Measurements from ENCODE around the gene ZC3H18.
"Not testable (repeated sequence)": the region's sequence is repeated elsewhere in the genome, so short reads cannot be mapped to it uniquely, and the experiment has no call there.

ZC3H18 gene

GRCh38 chr16:88606148-88606757, 36.0 kb downstream of the ZC3H18 start:
- no peaks in the 10 kb centered on the region for H3K79me2 ChIP-seq (ENCODE audit: low read length)
- no peak overlapping the region for H3K4me2 ChIP-seq (ENCODE audit: low read depth, low read length)
- H3K36me3 ChIP-seq (replicated peaks; ENCODE audit: insufficient read depth, low read length), result no peaks in the 10 kb centered on the region
- H3K9me3 ChIP-seq (replicated peaks; ENCODE audit: insufficient read depth, low read length), result no peaks in the 10 kb centered on the region
- H2AFZ ChIP-seq (ENCODE audit: low read length), result no peak overlapping the region
- H3K9ac ChIP-seq (ENCODE audit: low read length), result no peak overlapping the region
- no peak overlapping the region for H3K4me3 ChIP-seq (ENCODE audit: low read length)
- H3K4me1 ChIP-seq (ENCODE audit: low read length), result no peaks in the 10 kb centered on the region
- TF ChIP-seq EZH2 (optimal IDR thresholded peaks at IDR 0.05; ENCODE audit: low read depth, low read length) (no peak), CTCF (IDR thresholded peaks at IDR 0.05; ENCODE audit: low read length) (no peak), EZH2phosphoT487 (IDR thresholded peaks at IDR 0.05; ENCODE audit: low read length) (no peak)
- no peak for DNase-seq
- H3F3A ChIP-seq (ENCODE audit: insufficient read depth, low read length), result no peaks in the 10 kb centered on the region
- no peaks in the 10 kb centered on the region for H3K27me3 ChIP-seq (replicated peaks; ENCODE audit: insufficient read depth, low read length)
- no peaks in the 10 kb centered on the region for H3K9me2 ChIP-seq (replicated peaks; ENCODE audit: insufficient read depth, low read length)
- H4K20me1 ChIP-seq (ENCODE audit: insufficient read depth, low read length), result no peaks in the 10 kb centered on the region
- no peak overlapping the region for H3K27ac ChIP-seq (ENCODE audit: low read length)

GRCh38 chr16:88608076-88608475, 37.9 kb downstream of the ZC3H18 start:
- Histone ChIP-seq H3F3A (ENCODE audit: insufficient read depth, low read length) (no peaks in the 10 kb centered on the region), H3K79me2 (ENCODE audit: low read length) (no peaks in the 10 kb centered on the region), H3K4me3 (ENCODE audit: low read length) (no peak overlapping the region), H4K20me1 (ENCODE audit: insufficient read depth, low read length) (no peaks in the 10 kb centered on the region), H3K27me3 (replicated peaks; ENCODE audit: insufficient read depth, low read length) (no peaks in the 10 kb centered on the region), H3K27ac (ENCODE audit: low read length) (no peak overlapping the region), H3K4me2 (ENCODE audit: low read depth, low read length) (no peak overlapping the region), H3K9me2 (replicated peaks; ENCODE audit: insufficient read depth, low read length) (no peaks in the 10 kb centered on the region), H3K9me3 (replicated peaks; ENCODE audit: insufficient read depth, low read length) (no peaks in the 10 kb centered on the region), H3K36me3 (replicated peaks; ENCODE audit: insufficient read depth, low read length) (no peaks in the 10 kb centered on the region), H3K9ac (ENCODE audit: low read length) (no peak overlapping the region), H2AFZ (ENCODE audit: low read length) (no peak overlapping the region), H3K4me1 (ENCODE audit: low read length) (no peaks in the 10 kb centered on the region)
- TF ChIP-seq CTCF (IDR thresholded peaks at IDR 0.05; ENCODE audit: low read length) (no peak), EZH2phosphoT487 (IDR thresholded peaks at IDR 0.05; ENCODE audit: low read length) (no peak), EZH2 (optimal IDR thresholded peaks at IDR 0.05; ENCODE audit: low read depth, low read length) (no peak)
- DNase-seq, result no peak

- H3K27ac ChIP-seq (ENCODE audit: low read length); H3K9me2 ChIP-seq (replicated peaks; ENCODE audit: insufficient read depth, low read length); H3K27me3 ChIP-seq (replicated peaks; ENCODE audit: insufficient read depth, low read length); DNase-seq; H3K4me3 ChIP-seq (ENCODE audit: low read length); H3K4me1 ChIP-seq (ENCODE audit: low read length); H2AFZ ChIP-seq (ENCODE audit: low read length); H3K9ac ChIP-seq (ENCODE audit: low read length); H3K9me3 ChIP-seq (replicated peaks; ENCODE audit: insufficient read depth, low read length); H3F3A ChIP-seq (ENCODE audit: insufficient read depth, low read length); H3K4me2 ChIP-seq (ENCODE audit: low read depth, low read length); H3K79me2 ChIP-seq (ENCODE audit: low read length); H3K36me3 ChIP-seq (replicated peaks; ENCODE audit: insufficient read depth, low read length); H4K20me1 ChIP-seq (ENCODE audit: insufficient read depth, low read length): not testable (repeated sequence)
Measured at GRCh38 chr16:88609426-88609825, 39.2 kb downstream of the ZC3H18 start.

- no peak for TF ChIP-seq EZH2phosphoT487 (IDR thresholded peaks at IDR 0.05; ENCODE audit: low read length)
- no peak for TF ChIP-seq CTCF (IDR thresholded peaks at IDR 0.05; ENCODE audit: low read length)
- no peak for TF ChIP-seq EZH2 (optimal IDR thresholded peaks at IDR 0.05; ENCODE audit: low read depth, low read length)
Measured at GRCh38 chr16:88610080-88610479, 39.9 kb downstream of the ZC3H18 start.

More at GRCh38 chr16:88610080-88610479, 39.9 kb downstream of the ZC3H18 start:
- Histone ChIP-seq H3K4me2 (ENCODE audit: low read depth, low read length) (no peak overlapping the region), H3K4me1 (ENCODE audit: low read length) (no peaks in the 10 kb centered on the region), H2AFZ (ENCODE audit: low read length) (no peak overlapping the region), H3K27ac (ENCODE audit: low read length) (no peak overlapping the region), H3K9me2 (replicated peaks; ENCODE audit: insufficient read depth, low read length) (no peaks in the 10 kb centered on the region), H3K4me3 (ENCODE audit: low read length) (no peak overlapping the region), H3K36me3 (replicated peaks; ENCODE audit: insufficient read depth, low read length) (no peaks in the 10 kb centered on the region), H3F3A (ENCODE audit: insufficient read depth, low read length) (no peaks in the 10 kb centered on the region), H3K9me3 (replicated peaks; ENCODE audit: insufficient read depth, low read length) (no peaks in the 10 kb centered on the region), H3K79me2 (ENCODE audit: low read length) (no peaks in the 10 kb centered on the region; the same call in 1 of the 2 replicates), H3K9ac (ENCODE audit: low read length) (no peak overlapping the region), H3K27me3 (replicated peaks; ENCODE audit: insufficient read depth, low read length) (no peaks in the 10 kb centered on the region), H4K20me1 (ENCODE audit: insufficient read depth, low read length) (no peaks in the 10 kb centered on the region)
- no peak for DNase-seq

Measured in MM.1S (cell line).